ENCODE measurements around the gene ATP1A1.

Gene ATP1A1

DNA sequence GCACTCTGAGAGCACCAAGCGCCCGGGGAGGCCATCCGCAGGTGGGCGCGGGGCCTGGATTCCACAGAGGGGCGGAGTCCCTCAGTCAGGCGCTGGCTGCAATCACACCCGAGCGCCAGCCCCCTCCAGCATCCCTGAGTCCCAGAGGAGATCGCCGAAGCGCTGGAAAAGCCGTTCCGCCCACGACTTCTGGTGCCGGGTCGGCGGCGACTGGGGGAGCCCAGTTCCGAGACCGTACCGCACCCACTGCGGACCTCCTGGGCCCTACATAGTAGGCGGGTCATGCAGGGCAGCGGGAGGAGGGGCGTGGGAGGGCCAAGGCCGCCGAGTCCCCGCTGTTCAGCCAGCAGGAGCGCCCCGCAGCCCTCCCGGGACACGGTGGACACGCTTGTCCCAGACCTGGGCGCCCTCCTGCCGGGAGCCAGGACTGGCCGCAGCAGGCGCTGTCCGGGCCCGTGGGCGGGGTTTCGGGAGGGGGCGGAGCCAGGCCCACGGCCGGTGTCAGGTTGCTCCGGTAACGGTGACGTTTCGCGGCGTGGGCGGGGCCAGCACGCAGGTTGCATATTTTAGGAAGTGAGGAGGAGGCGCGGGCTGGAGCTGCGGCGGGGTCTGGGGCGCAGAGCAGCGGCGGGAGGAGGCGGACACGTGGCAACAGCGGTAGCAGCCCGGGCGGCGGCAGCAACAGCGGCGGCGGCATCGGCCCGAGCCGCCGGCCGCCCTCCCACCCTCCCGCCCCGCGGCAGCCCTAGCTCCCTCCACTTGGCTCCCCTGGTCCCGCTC lies at the start of gene ATP1A1:
Gene ATP1A1 (plus strand): TSS at position 594 of the 780 bp plus-strand sequence. CDS start 268 bp downstream, outside the sequence.
- peak; percentile 96 for DNase-seq (ENCODE audit: low spot score)

DNA sequence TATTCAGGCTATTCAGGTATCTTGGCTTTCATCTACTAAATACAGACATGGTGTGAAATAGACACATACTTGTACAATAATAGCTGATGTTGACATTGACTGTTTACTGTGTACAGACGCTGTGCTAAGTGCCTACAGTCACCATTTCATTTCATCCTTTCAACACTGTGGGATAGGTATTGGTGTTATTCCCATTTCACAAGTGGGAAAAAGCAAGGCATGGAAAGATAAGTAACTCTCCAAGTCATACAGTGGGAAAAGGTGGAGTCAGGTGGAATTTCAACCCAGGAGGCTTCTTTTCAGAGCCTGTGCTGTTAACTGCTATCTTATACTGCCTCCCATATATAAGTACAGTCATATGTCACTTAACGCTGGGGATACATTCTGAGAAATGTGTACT lies 49.6 kb upstream of the ATP1A1 start:
- no peak for DNase-seq (ENCODE audit: low spot score)

DNA sequence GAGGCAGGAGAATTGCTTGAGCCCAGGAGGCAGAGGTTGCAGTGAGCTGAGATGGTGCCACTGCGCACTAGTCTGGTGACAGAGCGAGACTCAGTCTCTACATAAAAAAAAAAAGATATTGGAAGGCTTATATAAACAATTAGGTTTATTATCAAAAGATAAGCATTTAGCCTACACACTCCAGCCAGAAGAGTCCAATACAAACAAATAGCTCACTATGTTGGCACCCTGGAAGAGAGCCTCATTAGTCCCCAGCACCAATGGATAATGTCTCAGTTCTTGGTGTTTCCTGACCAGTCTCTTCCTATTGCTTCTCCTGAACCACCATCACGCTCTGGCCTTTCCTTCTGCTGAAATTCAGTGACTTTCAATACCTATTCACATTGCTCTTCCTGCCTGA lies 48.6 kb upstream of the ATP1A1 start:
- no peak for DNase-seq (ENCODE audit: low spot score)

DNA sequence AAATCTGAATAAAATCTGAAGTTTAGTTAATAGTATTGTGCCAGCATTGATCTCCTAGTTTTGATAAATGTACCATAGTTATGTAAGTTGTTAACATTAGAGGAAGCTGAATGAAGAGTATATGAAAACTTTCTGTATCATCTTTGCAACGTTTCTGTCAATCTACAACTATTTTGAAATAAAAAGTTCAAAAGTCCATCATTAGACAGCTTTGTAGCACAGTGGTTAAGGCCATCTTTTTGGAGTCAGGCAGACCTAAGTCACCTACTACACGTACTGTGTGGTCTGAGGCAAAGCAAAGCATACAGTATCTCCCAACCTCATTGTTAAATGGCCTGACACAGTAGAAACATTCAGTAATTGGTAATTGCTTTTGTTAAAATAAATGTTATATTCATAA lies 47.9 kb upstream of the ATP1A1 start:
- peak; percentile 8 for DNase-seq (ENCODE audit: low spot score)

DNA sequence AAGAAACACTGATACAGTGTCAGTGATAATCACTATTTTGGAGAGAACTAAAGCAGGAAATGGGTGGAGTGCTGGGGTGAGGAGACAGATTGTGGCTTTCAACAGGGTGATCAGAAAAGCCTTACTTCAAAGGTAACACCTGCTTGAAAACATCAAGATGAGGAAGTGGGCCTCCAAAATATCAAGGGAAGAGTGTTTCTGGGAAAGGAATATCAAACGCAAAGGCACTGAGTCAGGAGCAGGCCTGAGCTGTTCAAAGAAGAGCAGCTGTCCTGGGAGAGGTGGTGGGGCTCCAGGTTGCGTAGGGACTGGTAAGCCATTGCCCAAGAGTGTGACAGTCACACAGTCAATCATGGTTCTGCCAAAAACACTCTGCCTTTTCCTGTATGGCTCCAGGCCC lies 47.1 kb upstream of the ATP1A1 start:
- DNase-seq (ENCODE audit: low spot score), result peak; percentile 86

DNA sequence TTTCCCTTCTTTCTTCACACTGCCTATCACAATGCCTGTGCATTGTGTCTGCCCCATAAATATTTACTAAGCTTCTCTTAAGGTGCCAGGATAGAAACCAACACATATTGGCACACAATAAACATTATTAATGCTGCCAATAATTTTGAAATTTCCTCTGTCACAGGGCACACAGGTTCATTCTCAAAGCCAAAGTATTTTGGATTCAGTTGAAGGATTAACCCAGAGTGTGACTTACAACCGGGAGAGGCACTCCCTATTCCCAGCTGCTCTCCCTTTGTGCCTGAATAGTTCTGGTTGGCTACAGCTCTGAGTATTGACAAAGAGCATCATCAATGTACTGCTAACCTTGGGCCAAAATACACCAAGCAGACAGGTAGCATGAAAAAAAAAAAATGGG lies 46.6 kb upstream of the ATP1A1 start:
- no peak for DNase-seq (ENCODE audit: low spot score)

DNA sequence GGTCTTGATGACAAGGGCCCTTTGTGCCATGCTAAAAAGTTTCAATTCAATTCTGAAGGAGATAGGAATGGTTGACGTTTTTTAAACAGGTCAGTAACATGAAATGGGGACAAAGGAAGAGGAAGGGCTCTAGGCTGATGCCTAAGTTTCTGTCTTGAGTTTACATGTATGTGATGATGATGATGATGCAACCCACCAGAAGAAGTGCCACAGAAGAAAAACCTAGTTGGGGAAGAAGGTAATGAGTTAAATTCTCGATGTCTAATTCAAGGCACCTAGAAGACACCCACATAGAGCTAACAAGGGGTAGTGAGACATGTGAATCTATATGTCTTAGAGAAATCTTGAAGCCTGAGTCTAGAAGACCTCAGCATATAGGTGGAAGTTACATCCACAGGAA lies 44.4 kb upstream of the ATP1A1 start:
- DNase-seq (ENCODE audit: low spot score), result no peak

DNA sequence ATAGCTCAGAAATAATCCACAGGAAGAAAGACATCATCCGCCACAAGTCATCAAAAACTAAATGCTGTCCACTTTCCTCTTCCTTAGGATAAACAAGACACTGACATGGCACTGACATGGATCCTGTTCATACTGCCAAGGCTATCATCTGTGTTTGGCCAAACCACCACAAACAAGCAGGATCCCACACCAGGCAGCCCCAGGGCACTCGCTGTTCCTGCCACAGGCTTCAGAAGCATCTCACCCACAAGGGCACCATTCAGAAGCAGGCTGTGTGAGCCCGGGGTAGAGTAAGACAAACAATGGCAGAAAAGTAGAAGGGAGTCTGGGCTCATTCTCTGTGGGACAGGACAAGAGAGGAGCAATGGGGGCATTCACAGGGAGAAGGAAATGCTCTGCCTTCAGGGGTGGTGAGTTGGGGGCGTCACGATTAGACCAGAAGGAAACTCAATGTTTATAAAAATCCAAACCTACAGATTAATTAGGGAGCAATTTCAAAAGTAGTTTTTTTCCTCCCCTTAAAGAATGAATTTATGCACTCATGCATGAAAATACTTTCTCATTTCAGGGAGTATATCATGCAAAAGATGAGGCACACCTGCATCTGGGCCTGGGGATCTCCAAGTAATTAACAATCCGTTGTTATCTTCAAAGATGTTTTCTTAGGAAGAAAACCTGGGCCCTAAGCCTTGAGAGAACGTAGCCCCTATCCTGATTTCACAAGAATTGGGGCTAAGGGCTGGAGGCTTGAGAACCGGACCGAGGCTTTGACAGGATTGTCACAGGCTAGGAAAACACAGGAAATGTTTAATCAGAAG lies 43.3 kb upstream of the ATP1A1 start:
- DNase-seq (ENCODE audit: low spot score), result no peak

DNA sequence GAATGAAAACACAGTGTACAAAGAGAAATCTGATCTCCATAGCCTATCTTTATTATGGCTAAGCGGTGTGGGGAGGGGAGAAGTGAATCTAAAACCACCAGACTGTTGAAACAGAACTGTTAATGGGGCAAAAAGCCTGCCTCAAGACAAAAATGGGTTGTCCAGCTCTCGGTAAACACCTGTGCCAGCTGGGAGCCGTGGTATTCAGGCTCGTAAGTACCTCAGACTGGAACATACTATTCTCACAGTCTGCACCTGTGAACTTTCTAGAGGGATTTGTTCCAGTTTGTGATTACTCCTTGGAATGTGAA lies 42.7 kb upstream of the ATP1A1 start:
- no peak for DNase-seq (ENCODE audit: low spot score)

DNA sequence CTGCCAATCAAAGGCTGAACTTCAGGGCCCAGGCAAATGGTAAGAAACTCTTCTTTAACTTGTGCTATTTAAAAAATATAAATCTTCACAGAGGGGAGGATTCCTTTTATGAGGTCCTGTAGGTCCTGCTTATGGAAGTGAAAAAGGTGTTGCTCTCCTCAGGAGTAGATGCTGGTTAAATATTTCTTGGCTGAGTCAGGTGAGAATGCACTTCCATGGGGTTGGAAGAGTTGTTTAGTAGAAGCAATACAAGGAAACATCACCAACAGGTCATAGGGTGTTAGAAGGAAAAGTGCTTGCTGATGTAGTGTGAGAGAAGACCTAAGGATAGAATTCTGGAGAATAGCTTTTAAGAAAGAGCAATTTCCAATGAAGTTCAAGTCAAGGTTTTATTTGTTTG lies 42.2 kb upstream of the ATP1A1 start:
- no peak for DNase-seq (ENCODE audit: low spot score)

DNA sequence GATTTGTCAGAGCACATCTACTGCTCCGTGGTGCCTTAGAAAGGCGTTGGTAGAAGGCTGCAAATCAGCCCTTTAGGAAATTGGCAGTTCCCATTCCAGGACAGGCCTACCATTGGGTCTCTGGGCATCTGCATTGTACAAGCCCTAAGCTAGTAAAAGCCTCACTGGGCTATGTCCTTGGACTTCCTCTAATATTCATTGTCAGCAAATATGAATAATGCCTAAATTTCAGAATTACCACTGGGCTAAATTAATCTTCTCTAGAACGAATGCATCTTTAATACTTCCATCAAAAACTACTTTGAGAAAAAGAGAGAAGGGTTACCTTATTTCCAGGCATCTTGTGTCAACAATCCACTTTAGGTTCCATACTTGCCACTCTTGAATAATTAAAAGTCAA lies 41.5 kb upstream of the ATP1A1 start:
- no peak for DNase-seq (ENCODE audit: low spot score)

DNA sequence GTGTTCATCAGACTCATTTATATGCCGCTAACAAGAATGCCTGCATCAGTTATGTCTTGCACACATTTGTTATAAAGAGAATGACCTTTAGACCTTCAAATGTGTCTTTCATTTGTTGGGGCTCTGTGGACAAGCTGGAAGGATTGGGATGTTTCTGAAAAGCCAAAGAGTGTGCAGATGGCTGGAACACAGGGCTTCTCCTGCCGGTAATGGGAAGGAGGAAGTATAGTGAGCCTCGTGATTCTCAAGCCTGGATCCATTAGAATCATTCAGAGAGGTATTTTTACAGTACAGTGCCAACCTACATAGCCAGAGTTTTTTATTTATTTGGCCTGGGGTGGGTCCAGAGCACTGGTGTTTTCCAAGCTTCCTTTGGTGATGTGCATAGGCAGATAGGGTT lies 40.6 kb upstream of the ATP1A1 start:
- DNase-seq (ENCODE audit: low spot score), result no peak

DNA sequence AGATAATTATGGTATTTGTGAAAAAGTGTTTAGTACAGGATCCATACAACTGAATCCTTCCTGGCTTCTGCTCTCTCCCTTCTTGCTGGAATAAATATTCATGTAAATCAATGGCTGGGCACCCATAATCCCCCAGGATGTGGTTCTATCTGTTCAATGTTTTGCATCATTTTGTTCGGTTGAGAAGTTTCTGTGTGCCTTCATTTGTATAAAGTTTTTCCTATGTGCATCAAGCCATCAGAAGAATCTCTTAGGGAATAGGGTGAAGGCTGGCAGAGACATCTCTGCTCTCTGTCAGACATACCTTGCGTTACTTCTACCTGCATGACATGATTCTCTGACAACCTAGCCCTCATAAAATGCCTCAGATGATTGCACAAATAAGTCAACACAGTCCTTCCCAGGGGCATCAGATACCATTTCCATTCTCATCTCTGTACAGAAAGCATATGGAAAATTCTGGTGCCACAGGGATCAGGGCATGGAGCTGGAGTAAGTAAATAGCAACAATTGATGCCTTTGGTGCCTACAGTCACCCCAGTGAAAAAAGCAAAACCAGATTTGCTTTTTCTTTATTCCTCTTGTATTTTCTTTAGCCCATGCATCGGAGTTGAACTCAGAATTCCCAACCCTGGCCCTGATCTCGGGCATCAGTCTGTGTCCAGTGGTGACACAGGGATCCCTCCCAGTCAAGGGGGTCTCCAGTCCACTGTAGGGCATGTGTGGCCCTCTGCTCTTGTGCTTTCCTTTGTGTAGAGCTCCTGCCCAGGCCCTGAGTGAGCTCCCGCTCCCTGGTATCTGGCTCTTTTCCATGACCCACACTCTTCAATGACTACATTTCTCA lies 39.7 kb upstream of the ATP1A1 start:
- no peak for DNase-seq (ENCODE audit: low spot score)

DNA sequence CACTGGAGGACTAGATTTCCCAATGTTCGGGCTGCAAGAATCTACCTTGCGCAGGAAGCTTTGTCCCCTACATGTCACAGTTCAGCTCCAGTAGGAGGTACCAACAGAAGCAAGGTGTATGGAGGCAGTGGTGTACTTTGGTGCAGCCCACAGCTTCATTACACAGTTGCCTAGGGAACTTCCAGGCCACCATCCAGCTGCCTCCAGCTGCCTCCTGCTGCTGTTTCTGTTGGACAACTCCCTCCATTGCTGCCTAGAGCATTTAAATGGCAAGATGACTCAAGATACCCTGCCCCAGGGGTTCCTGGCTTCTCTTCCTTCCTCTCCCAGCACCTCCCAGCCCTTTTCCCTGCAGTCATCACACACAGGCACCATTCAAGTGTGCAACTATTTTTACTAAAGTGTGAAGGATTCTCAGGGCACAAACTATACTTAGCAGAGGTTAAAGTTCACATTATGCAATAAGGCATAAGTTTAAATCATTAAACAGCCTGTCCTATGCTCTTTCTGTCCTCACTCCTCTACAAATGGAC lies 39.0 kb upstream of the ATP1A1 start:
- DNase-seq (ENCODE audit: low spot score), result no peak

DNA sequence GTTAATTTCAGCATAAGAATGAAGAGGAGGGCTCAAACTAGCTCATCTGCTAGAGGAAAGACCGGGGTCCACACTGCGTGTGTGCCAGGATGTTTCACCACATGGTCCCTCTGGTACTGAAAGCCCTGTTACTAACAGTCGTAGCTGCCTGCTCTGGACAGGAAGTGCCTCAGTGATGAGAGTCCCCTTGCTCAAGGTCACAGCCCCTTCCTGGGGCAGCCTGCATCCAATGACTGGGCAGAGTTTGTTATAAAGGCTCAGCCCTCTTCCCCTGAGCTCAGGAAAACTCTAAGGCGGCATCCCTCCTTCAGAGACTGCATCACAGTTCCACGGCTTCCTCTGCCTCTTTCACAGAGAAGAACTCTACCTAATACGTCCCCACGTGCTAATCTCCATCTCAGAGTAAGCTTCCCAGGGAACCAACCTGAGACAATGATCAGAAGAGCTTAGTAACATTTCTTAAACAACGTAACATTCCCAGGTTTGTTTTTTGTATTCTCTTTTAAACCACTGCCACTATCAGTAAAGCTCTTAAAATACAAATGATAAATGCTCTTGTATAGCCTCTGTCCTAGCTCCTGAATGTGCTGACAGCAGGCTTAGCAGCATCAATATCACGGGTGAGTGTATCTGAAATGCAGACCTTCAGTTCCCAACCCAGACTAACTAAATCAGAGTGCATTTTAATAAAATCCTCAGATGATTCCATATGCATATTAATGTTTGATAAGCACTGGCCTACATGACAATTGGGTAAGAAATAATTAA lies 38.0 kb upstream of the ATP1A1 start:
- DNase-seq (ENCODE audit: low spot score), result no peak

DNA sequence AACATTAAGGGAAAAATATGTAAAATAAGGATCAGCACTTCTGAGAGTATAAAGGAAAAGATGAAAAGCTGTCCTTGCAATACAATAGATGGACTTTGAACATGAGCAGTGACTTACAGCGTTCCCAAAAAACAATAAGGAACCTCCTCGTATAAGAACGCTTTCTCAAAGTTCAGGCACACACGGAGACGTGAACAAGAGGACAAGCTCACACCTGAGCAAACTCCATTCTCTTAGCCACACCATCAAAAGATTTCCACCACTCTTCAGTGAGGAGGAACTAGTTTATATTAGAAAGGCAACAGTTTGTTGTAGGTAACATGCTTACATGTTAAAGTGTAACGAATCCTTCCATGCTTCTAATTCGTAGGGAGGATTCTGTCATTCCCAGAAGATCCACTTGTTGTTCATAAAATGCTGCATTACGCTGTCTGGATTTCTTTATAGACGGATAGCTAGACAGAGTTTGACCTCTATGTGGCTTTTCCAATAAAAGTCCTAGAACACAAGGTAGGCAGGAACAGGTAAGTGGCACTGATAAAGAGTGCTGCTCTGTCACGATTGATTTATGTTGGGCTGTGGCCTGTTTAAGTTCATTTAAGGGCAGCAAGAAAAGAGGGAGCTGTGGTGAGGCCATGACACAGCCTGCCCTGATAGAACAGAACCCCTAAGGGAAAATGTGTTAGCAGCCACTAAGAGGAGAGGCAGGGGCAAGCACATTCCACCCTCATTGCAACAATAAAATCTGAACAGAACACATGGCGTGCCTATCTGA lies 37.0 kb upstream of the ATP1A1 start:
- DNase-seq (ENCODE audit: low spot score), result no peak

DNA sequence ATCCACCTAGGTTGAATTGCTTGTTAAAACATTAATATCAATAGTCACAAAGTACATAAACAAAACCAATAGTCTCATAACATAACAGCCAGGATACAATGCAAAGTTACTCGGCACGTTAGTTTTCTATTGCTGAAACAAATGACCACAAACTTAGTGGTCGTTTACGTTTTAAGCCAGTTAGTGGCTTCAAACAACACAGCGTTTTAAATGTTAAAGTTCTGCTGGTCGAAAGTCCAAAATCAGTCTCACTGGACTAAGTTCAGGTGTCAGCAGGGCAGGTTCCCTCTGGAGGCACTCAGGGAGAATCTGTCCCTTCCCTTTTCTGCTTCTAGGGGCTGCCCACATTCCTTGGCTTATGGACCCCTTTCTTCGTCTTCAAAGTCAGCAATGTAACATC lies 35.6 kb upstream of the ATP1A1 start:
- no peak for DNase-seq (ENCODE audit: low spot score)

DNA sequence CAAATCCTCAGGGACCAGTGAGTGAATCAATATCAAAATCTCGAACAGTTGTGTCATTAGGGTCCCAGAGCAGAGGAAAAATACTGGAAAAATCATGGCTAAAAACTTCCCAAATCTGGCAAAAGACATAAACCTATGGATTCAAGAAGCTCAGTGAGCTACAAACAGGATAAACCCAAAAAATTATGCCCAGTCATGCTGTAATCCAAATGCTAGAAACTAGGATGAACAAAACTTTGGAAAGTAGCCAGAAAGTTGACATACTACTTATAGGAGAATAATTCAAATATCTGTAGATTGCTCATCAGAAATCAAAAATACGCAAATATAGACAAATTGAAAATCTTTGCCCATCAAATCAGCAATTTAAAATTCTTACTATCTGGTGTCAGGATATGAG lies 34.6 kb upstream of the ATP1A1 start:
- DNase-seq (ENCODE audit: low spot score), result no peak

DNA sequence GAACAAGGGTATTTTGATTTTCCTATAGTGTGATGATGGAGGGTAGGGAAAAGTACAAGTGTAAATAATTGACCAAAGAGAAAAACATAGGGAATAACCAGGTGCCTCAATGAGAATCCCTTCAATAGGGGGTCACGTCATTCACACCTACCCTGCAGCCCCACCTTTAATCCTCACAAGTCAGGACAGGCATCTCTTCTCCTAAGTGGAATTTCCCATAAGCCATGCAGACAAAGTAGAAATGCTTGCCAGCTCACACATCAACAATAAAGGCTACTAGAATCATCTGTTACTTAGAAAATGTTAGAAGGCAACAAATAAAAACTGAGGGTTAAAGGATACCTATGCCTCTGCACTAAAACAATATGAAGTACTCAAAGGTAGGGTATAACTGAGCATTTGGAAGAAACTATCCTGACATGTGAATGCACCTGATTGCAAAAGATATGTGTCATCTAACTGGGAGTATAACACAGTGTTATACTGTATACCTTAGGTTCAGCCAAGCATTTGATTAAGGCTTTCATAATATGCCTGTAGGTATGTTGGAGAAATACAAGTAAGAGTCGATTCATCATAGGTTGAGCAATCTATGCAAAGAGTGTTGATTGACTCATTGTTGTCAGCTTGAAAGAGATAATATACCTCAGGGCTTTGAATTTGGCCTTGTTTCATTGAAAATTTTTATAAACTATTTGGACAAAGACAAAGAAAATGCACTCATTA lies 32.4 kb upstream of the ATP1A1 start:
- no peak for DNase-seq (ENCODE audit: low spot score)

DNA sequence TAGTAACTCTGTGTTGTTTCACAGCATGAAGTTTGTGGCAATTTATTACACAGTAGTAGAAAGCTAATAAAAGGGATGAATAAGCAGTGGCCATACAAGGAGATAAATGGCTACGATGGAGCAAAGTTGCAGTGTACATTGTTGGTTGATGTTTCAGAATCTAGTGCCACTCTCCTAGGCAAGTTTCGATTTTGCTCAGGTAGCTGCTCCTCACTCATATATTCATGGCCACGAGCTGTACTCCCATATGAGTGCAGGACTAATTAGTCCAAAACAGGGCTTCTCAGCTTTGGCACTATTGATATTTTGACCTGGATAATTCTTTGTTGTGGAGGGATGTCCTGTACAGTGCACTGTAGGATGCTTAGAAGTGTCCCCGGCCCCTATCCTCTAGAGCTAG lies 30.0 kb upstream of the ATP1A1 start:
- no peak for DNase-seq (ENCODE audit: low spot score)
